NCI-H2029 treated with DMSO at 0.1 percent for 48 hours (cell line): Measurements from ENCODE around the gene CDK19.

Experiments used
- DNase-seq: peaks from one replicate; lab custom pipeline; 2025; lab: John Stamatoyannopoulos, UW

CDK19 gene

DNA sequence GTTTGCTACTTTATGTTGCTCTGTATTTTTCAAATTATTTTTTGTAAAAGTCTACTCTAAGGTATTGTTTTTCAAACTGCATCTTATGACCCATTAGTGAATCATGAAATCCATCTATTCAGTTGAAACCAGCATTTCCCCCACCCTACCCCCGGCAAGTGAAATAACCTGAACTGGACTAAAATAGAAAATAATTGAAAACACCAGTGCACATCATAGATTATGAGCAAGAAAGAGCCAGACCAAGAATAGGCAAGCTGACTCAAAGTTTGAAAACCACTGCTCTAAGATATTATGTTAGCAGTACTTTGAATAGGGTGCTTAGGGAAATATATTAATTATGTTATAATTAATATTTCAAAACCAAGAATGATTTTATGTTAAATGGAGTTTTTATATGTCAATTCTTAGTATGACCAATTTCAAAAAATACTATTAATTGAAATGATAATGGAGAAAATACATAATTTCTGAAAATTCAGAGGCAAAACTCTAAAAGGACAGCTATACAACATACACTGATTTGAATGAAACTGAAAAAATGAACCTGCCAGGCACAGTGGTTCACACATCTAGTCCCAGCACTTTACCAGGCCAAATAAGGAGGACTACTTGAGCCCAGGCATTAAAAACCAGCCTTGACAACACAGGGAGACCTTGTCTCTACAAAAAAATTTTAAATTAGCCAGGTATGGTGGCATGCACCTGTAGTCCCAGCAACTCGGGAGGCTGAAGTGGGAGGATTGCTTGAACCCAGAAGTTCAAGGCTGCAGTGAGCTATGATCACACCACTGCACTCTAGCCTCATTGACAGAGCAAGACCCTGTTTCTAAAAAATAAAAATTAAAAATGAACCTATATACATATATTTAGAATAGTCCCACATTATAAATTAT, 112.0 kb downstream of the CDK19 start:
- no peak for DNase-seq

DNA sequence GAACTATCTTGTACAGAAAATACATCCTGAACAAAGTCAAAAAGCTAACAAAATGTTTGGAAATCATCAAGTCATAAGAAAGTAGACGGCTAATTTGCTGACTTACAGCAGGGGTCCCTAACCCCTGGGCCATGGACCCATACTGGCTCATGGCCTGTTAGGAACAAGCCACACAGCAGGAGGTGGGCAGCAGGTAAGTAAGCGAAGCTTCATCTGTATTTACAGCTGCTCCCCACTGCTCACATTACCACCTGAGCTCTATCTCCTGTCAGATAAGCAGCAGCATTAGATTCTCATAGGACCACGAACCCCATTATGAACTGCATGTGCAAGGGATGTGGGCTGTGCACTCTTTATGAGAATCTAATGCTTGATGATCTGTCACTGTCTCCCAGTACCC, 115.5 kb downstream of the CDK19 start:
- no peak for DNase-seq

DNA sequence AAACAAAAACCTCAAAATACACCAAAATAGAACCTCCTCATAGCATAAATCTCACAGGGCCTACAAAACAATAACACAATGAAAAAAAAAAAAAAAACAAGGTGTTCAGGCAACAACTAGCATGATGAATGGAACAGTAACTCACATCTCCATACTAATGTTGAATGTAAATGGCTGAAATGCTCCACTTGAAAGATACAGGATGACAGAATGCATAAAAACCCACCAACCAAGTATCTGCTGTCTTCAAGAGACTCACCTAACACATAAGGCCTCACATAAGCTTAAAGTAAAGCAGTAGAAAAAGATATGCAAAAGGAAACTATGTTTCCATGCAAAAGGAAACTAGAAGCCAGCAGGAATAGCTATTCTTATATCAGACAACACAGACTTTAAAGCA, 121.3 kb downstream of the CDK19 start:
- DNase-seq: no peak

DNA sequence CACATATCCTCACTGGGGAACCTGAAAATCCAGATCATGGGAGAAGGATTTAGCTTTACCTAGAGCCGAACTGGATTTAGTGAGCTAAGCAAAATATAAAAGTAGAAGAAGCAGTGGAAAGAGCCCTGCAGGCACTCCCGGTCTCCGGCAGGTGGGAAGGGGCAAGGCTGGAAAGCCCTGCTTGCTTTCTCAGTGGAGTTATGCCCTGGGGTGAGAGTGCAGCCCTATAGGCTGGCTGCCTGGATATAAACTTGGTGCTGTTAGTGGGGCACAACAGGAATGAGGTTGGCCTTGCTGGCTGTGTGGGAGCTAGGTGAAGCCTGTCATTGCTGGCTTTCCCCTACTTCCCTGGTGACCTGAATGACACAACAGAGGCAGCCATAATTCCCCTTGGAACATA, 122.0 kb downstream of the CDK19 start:
- DNase-seq: no peak

DNA sequence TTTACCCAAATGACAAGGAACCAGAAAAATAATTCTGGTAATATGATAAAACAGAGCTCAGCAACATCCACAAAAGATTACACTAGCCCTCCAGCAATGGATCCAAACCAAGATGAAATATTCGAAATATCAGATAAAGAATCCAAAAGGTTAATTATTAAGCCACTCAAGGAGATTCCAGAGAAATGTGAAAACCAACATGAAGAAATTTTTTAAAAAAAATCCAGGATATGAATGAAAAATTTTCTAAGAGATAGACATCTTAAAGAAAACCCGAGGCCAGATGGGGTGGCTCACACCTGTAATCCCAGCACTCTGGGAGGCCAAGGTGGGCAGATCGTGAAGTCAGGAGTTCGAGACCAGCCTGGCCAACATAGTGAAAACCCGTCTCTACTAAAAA, 124.4 kb downstream of the CDK19 start:
- no peak for DNase-seq

DNA sequence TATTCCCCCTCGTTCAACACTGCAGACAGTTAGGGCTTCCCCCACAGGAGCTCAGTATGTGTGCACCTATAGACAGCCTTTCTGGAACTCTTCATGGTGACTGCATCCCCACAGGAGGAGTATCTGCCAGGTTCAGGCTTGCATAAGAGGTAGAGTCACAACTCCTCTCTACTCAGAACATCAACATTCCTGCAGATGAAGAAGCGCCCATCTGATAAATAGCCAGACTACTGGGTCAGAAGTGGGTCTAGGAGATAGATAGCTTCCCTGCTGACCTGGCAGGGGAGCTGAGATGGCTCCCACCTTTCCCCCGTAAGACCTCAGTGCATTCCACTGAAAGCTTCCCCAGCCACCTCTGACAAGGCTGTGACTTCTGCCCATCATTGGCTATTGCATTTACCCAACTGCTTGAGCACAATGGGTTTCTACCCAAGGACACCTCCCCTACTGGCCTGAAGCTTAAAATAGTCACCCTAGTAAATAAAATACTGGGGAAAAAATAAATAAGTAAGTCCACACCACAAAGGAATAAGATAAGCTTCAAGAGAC, 125.1 kb downstream of the CDK19 start:
- no peak for DNase-seq

DNA sequence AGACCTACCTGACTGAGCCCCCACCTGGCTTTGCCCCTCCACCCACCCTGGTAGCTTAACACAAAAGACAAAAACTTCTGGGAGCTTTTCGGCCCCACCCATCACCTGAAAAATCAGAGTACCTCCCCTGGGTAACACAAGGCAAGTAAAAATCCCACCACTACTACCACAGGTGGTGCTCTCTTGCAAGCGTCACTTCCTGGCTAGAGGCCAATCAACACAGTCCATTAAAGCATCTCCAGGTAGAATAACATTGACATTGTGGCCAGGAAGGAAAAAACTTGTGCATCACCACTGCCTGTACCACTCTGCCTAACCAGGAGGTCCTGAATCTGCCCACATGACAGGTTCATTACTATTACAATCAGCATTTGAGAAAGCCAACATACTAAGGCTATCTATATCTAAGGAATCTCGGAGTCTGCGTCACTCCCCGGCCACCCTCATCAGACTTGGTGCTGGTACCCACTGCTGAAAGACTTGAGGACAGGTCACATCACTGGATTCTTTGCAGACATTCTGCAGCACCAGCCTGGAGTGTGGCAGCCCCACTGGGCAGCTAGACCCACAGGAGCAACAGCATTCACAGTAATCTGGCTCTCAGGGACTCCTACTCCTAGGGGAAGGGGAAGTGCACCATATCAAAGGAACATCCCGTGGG, 125.9 kb downstream of the CDK19 start:
- DNase-seq: peak; percentile 57

DNA sequence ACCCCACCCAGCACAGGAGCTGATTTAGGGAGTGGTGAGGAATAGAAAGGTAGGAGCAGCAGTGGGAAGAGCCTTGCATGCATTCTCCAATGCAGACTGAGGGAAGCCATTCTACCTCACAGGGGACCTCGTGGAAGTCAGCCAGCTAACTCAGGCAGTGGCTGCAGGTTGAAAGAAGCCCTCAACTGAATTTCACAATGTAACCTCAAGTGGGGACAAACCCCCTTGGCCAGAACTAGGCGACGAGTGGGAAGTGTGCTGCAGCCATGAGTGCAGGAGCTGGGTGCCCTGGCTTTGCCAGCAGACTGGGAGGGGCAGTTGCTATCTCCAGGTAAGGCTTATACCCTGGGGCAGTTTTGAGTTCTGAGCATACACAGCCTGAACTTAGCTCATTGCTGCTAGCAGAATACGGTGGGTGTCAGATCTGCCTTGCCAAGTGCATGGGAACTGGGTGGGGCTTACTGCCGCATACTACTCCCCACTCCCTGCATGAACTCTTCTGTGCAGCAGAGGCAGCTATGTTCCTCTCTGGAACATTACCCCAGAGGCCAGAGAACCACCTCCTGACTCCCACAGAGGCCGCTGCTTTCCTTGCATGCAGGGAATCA, 126.5 kb downstream of the CDK19 start:
- DNase-seq: no peak

DNA sequence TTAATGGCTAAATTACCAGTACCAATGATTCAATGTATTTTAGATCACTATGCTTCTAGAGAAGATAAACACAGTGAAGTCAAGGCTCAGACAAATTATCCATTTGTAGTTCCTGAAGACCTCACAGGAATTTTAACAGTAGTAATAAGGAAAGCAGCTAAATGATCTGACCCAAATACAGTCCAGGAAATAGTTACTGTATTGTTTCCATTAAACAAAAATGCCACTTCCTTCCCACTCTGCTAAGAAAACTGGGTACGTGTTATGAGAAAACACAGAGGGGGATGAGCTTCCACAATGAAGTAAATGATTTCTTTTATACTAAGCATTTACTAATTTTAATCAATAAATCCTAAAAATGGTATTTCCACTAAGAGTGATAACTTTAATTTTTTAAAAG, 127.9 kb downstream of the CDK19 start:
- no peak for DNase-seq

DNA sequence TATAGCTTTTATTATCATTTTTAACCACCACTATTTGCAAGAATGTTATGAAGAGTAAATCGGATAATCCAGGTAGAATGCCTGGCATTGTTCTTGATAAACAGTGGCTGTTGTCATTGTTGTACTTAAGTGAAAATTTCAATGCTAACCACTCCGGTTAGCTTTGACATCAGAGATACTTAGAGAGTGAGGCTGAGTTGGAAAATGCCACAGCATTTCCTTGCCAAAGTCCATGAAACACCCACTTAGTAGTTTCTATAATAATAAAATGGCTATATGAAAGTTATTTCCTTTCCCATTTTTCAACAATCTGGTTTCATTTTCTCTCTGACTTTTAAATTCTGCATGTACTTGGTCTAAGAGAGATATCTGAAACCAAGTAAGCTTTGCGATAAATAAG, 132.0 kb downstream of the CDK19 start:
- no peak for DNase-seq

DNA sequence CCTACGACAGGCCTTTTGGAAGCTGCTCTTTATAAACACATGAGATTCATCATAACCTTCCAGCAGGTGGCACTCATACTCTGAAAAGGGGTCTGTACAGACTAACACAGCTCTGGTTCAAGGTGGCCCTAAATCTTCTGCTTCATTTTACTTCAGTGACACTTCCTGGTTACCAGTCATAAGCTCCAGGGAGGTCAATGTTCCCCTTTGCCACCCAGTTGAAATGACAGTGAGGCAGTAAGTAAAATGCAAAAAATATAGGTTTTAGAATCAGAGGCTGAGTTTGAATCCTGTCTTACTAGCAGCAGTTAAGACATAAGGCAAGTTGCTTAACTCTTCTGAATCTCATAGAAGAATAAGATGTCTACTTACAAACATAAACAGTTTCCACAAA, 132.8 kb downstream of the CDK19 start:
- peak; percentile 97 for DNase-seq

DNA sequence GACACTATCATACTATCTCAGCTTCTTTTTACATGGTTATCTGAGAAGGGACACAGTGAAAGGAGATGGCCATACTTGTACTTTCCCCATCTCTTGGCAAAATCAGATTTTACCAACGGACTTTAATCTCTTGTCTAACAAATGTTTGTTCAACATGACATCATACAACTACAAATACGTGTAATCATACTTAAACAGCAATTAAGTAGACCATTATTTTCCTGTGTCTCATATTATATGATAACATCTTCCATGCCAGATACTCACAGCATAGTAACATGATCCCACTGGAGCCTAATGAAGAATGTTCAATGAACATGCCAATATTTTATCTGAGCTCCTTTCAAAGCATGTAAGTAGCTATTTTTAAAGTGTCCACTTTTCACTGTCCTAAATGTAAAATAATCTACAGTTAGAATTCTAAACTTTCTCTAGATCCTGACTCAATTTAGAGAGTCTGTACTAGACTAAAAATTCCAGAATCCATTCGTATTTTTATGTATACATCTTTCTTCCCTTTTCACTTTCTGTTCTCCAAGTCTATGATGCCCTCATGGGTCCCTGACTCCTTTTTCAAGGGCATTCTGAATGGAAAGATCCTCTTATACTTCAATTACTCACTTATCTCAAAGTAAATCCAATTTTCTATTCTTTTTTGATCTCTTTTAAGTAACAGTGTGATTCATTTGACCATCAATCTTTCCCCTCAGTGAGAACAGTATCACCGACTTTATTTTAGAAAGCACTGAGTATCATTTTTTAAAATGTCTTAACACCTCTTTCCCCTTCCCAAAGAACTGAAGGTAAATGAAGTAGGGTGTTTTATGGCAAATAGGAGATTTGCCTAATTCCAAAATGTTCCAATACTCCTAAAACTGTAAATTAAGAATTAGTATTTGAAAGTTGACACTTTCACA, 133.5 kb downstream of the CDK19 start:
- peak; percentile 77 for DNase-seq

DNA sequence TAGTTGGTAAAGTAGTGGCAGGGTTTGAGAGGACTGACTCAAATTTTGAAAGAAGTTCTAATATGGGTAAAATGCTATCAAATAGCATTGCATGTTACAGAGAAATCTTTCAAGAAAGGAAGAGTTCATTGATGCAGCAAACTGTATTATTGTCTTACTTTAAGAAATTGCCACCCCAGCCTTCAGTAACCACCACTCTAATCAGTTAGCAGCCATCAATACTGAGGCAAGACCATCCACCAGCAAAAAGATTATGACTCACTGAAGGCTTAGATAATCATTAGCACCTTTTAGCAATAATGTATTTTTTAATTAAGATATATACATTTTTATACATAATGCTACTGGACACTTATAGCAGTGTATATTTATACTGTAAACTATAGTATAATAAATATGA, 138.9 kb downstream of the CDK19 start:
- DNase-seq: no peak

DNA sequence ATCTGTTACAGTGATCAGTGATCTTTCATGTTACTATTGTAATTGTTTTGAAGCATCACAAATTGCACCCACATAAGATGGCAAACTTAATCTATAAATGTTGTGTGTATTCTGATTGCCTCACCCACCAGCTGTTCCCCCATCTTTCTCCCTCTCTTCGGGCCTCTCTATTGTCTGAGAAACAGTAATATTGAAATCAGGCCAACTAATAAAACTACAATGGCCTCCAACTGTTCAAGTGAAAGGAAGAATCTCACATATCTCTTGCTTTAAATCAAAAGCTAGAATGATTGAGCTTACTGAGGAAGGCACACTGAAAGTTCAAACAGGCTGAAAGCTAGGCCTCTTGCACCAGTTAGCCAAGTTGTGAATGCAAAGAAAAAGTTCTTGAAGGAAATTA, 141.2 kb downstream of the CDK19 start:
- no peak for DNase-seq

DNA sequence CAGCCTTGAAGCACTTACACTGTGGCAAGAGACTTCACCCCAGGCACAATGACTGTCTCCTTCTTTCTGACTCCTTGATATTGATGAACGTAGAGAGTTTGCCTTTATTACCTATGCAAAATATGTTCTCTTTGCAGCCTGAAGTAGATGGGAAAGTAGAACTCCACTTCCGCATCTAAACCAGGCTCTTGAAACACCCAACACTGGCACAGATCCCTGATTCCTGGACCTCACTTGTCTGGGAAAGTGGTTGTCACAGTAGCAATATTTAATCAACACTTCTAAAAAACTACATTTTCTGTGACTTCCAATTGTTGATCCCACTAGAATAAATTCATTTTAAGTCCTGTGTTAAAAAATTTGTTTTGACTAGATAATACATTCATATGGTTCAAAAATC, 143.1 kb downstream of the CDK19 start:
- DNase-seq: no peak

DNA sequence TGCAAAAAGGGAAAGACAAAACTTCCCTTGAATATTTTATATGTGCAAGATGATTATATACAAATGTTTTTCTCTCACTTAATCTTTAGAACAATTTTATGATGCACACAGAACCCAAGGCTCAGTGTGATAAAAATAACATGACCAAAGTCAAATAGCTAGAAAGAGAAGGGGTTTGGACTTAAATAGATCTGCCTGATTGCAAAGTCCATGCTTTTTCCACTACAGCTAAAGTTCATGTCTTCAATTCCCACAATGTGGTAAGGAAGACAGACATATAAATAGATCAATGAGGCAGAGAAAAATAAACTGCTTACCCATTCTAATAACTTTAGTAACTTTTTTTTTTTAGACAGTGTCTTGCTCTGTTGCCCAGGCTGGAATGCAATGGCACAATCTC, 143.8 kb downstream of the CDK19 start:
- no peak for DNase-seq

DNA sequence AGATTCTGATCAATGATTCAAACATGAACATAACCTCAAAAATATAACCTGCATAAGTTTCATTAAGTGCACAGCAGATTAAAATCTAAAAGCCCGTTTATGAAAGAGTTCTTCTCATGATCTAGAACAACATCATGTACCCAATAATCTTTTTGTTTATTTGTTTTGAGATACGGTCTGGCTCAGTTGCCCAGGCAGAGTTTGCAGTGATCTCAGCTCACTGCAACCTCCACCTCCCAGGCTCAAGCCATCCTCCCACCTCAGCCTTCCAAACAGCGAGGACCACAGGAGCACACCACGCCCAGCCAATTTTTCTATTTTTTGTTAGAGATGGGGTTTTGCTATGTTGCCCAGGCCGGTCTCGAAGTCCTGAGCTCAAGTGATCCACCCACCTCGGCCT, 149.7 kb downstream of the CDK19 start:
- no peak for DNase-seq

DNA sequence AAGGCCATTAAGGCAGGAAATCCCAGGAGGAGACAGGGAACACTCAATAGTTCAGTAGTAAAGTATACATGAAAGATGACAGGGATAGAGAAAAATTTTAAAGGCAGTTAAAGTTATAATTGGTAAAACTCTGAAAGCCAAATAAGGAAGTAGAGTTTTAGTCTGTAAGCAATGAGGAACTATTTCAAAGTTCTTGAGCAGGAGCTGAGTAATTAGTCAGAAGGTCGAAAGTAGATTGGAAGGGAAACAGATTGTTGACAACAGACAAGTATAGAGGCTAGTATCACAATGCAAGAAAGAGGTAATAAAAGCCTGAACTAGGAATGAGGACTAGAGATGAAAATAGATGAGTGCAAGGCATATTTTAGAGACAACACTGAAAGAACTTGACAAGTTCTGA, 150.3 kb downstream of the CDK19 start:
- no peak for DNase-seq

DNA sequence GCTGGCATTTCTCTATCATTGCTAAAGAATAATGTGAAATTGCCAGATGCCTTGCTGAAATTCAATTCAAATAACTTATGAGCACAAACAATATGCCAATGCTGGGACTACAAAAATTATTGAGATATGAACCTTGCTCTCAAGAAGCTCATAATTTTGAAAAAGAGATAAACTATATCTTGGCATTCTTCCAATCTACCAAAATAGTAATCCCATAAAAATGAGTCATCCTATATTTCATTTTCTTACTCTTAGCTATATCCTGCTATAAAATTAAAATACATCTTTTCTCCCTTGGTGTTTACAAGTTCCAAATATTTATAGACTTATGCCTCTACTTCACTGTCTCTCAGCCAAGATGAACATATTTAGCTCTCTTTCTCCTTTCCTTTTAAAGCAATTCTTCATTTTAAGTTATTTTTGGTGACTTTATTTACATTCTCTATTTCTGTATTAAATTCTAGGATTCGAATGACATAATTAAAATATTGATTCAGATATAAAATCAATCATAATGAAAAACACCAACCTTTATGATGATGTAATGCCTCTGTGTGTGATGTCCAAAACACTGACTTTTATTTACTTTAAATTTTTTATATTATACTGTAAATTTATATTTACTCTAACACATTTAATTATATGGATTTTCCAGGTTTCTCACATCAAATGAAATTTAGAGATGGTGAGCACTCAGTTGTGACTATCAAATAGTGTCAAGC, 152.6 kb downstream of the CDK19 start:
- DNase-seq: no peak

DNA sequence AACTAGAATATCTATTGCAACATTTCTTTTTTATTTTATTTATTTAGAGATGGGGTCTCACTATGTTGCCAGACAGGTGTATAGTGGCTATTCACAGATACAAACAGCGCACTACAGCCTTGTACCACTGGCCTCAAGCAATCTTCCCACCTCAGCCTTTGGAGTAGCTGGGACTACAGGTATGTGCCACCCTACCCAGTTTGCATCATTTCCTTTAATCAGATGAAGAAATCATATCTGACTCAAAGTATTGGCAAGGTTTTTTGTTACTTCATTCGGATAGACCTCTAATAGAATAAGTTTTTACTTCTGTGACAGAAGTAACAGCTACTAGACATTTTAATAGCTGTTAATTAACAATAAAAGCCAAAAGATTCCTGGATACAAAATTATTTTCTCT, 153.9 kb downstream of the CDK19 start:
- DNase-seq: no peak

DNA sequence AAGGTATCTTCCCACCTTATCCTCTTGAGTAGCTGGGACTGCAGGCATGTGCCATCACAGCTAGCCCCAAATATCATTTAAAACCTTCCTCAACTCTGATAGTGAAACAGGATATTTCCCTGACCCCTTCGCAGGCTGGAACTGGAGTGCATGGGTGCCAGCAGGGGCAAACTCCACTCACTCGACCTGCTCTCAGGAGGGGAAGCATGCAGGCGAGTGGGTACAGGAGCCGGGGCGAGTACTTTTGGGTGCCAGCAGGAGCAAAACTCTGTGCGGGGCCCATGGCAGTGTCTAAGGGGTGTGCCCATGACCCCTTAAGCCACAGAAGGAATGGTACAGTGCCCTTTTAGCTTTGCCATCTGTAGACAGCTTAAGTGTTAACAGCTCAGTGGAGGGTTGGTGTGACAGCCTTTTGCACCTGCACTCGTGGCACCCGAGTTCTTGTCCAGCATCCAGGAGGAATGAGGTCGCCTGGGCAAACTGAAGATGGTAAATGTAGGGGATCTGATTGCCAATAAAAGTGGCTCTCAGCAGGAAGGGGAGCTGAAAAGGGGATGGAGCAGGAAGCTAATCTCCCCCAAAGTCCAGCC, 155.1 kb downstream of the CDK19 start:
- DNase-seq: no peak
